ENCODE measurements around the gene FOXO6. TPM values are rescaled to one million over a fixed set of nuclear protein-coding genes. Genes with fewer than 3 reads are reported as not detected.

FOXO6 gene
- total RNA-seq, 2 donors from 2014 or later = 3.3 to 5.0 TPM

DNA sequence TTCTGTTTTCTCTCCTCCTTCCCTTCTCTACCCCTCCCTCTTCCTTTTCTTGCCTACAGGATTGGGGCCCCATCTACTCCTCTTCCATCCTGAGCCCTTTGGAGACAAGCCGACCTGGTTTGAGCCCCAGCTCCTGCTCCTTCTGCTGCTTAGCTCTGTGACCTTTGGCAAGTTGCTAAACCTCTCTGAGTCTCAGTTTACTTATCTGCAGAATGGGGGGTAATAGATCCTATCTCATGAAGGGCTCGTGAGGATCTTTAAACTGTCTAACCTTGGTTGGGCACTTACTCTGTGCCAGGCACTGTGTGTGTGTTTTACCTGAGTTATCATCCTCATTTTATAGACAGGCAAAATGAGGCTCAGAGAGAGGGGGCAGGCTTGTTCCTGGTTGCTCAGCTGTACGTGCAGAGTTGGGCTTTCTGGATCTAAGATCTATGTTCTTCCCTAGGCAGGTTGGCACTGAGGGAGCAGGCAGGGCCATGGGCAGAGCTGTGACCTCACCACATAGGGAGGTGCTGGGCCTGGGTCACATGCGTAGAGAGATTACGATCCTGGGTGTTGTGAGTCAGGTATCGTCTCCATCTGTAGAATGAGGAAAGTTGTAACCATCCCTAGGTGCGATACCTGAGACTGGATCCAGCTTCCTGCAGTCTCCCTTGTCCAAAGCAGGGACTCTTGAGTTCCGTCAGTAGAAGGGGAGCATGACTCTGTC is 58.5 kb downstream of the FOXO6 start:
- intact Hi-C loops (cut with DNase I) = loop anchor here (5.0 kb wide), 3 partner anchors 57 to 152 kb away; partner anchors contain the start of gene FOXO6

DNA sequence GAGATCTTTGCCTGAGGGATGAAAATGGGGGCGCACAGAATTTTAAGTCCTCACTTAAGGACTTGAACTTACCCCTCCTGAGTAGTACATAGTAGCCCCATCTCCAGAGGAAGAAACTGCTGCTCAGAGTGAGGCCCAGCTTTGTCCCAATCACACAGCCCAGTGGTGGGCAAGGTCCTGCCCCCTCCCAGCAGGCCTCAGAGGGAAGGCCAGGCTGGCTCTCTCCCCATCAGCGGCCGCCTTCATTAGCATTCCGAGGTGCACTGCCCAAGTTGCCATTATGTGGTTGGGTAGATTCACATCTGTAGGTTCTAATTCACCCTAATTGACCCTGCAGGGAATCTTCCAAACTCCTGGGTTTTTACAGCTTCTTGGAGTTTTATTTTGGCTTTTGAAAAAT is 59.1 kb downstream of the FOXO6 start:
- intact Hi-C loops (cut with DNase I) = no loop called here
- TF ChIP-seq POLR2AphosphoS5 (IDR thresholded peaks at IDR 0.05) (no peak), POLR2A (IDR thresholded peaks at IDR 0.05) (no peak)
- TF ChIP-seq, protein P1, sequence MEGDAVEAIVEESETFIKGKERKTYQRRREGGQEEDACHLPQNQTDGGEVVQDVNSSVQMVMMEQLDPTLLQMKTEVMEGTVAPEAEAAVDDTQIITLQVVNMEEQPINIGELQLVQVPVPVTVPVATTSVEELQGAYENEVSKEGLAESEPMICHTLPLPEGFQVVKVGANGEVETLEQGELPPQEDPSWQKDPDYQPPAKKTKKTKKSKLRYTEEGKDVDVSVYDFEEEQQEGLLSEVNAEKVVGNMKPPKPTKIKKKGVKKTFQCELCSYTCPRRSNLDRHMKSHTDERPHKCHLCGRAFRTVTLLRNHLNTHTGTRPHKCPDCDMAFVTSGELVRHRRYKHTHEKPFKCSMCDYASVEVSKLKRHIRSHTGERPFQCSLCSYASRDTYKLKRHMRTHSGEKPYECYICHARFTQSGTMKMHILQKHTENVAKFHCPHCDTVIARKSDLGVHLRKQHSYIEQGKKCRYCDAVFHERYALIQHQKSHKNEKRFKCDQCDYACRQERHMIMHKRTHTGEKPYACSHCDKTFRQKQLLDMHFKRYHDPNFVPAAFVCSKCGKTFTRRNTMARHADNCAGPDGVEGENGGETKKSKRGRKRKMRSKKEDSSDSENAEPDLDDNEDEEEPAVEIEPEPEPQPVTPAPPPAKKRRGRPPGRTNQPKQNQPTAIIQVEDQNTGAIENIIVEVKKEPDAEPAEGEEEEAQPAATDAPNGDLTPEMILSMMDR (IDR thresholded peaks at IDR 0.05) = no peak
- peak overlapping the region; percentile 64 to 66 for H3K27ac ChIP-seq

More for the DNA sequence above, 58.5 kb downstream of the FOXO6 start:
- Histone ChIP-seq H3K9me3 (no peaks in the 10 kb centered on the region), H3K4me1 (replicated peaks) (no peaks in the 10 kb centered on the region), H3K36me3 (no peaks in the 10 kb centered on the region), H3K27me3 (replicated peaks; ENCODE audit: insufficient read depth) (no peaks in the 10 kb centered on the region), H3K4me3 (no peak overlapping the region), H3K27ac (peak overlapping the region; percentile 64 to 66)
- peak; percentile 35 for DNase-seq (ENCODE audit: low spot score)
- TF ChIP-seq, protein P1 (IDR thresholded peaks at IDR 0.05) = no peak
- TF ChIP-seq POLR2AphosphoS5 (IDR thresholded peaks at IDR 0.05) = no peak
- TF ChIP-seq POLR2A (IDR thresholded peaks at IDR 0.05) = peak; percentile 10
- WGBS = 68% methylated on average over 8 of the region's 8 CpGs

DNA sequence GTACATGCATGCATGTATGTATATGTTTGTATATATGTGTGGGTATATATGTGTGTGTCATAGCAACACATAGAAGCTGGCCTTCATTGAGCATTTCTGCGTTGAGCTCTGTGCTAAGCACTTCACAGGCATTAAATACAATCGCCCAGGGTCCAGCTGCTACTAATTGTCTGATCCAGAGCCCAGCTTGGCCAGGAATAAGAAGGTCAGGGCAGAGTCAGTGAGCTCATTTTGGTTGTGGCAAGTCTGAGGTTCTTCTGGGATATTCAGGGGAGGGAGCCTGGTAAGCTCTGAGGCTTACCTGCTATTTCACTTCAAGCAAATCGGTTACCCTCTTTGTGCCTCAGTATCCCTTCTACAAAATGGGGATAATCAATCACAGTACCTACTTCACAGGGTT is 59.6 kb downstream of the FOXO6 start:
- TF ChIP-seq, protein P1 (IDR thresholded peaks at IDR 0.05) = no peak
- TF ChIP-seq POLR2AphosphoS5 (IDR thresholded peaks at IDR 0.05) = no peak
- TF ChIP-seq POLR2A (IDR thresholded peaks at IDR 0.05) = no peak
- Histone ChIP-seq H3K36me3 (no peaks in the 10 kb centered on the region), H3K9me3 (no peaks in the 10 kb centered on the region), H3K27me3 (replicated peaks; ENCODE audit: insufficient read depth) (no peaks in the 10 kb centered on the region), H3K4me3 (no peak overlapping the region), H3K27ac (no peak overlapping the region), H3K4me1 (replicated peaks) (no peaks in the 10 kb centered on the region)
- no peak for DNase-seq (ENCODE audit: low spot score)
- intact Hi-C loops (cut with DNase I) = no loop called here
- WGBS = 89% methylated on average over 3 of the region's 3 CpGs

More for the DNA sequence above, 59.1 kb downstream of the FOXO6 start:
- 82% methylated on average over 4 of the region's 4 CpGs for WGBS
- H3K27me3 ChIP-seq (replicated peaks; ENCODE audit: insufficient read depth) = no peaks in the 10 kb centered on the region
- H3K4me1 ChIP-seq (replicated peaks) = no peaks in the 10 kb centered on the region
- no peaks in the 10 kb centered on the region for H3K9me3 ChIP-seq
- H3K36me3 ChIP-seq = no peaks in the 10 kb centered on the region
- no peak for DNase-seq (ENCODE audit: low spot score)
- no peak overlapping the region for H3K4me3 ChIP-seq

DNA sequence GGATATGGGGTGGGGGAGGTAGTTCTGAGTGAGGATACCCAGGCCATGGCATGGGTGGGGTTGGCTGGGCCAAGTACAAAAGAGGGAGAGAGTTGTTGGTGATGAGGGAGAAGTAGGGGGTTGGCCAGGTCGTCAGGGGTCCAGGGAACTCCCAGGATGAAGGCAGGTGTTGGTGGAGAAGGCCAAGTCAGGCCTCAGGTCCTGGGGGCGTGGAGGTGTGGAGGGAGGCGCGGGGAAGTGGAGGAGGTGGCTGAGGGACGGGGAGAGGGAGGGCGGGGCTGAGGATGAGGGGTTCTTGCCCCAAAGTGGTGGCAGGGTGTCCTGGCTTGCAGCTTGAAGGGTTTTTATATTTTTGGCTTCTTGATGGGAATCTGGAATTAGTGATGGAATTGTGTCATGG is 61.1 kb downstream of the FOXO6 start:
- H3K9me3 ChIP-seq = no peaks in the 10 kb centered on the region
- intact Hi-C loops (cut with DNase I) = no loop called here
- 94% methylated on average over 6 of the region's 6 CpGs for WGBS

More for the DNA sequence above, 61.1 kb downstream of the FOXO6 start:
- Histone ChIP-seq H3K27ac (no peak overlapping the region), H3K36me3 (no peaks in the 10 kb centered on the region), H3K4me1 (replicated peaks) (no peaks in the 10 kb centered on the region), H3K4me3 (no peak overlapping the region), H3K27me3 (replicated peaks; ENCODE audit: insufficient read depth) (no peaks in the 10 kb centered on the region)
- no peak for DNase-seq (ENCODE audit: low spot score)
- no peak for TF ChIP-seq POLR2AphosphoS5 (IDR thresholded peaks at IDR 0.05)
- TF ChIP-seq, protein P1 (IDR thresholded peaks at IDR 0.05) = no peak

Data from prostate gland (tissue), 2 donors.